Progenitor cell of endocrine pancreas (in vitro differentiated cells): Measurements from ENCODE around the gene CERS2. TPM values are rescaled to one million over a fixed set of nuclear protein-coding genes. Genes with fewer than 3 reads are reported as not detected.
A peak's percentile ranks its signal among the peaks of the same experiment; 100 is the strongest.

ENCODE experiments used
- DNase-seq: peaks from one replicate; pipeline ENCODE4 v3.0.0; 2021; ENCODE audit warnings: low spot score; ENCODE audit not compliant: unreplicated experiment
- H3K27ac Mint-ChIP-seq: 2 replicates; pipeline ENCODE4 v1.8.0; 2021; ENCODE audit warnings: mild to moderate bottlenecking, moderate library complexity, mixed read lengths
- H3K27me3 Mint-ChIP-seq: 2 replicates; pipeline ENCODE4 v1.8.0; 2021; ENCODE audit warnings: mixed read lengths
- H3K36me3 Mint-ChIP-seq: 2 replicates; pipeline ENCODE4 v1.8.0; 2022; ENCODE audit warnings: mixed read lengths; ENCODE audit not compliant: insufficient read depth
- H3K4me1 Mint-ChIP-seq: 2 replicates; pipeline ENCODE4 v1.8.0; 2021; ENCODE audit warnings: low read depth, mixed read lengths
- H3K4me3 Mint-ChIP-seq: 2 replicates; pipeline ENCODE4 v1.8.0; 2021; ENCODE audit warnings: low read depth, mild to moderate bottlenecking, moderate library complexity, mixed read lengths
- H3K9me3 Mint-ChIP-seq: 2 replicates; pipeline ENCODE4 v1.8.0; 2021; ENCODE audit warnings: low read depth, mixed read lengths
- CTCF ChIP-seq: fragments of 200-600 bp; sonication (generic); IDR thresholded peaks from one replicate; pipeline ENCODE4 v1.5.0; 2021; ENCODE audit warnings: antibody characterized with exemption, mild to moderate bottlenecking; ENCODE audit not compliant: unreplicated experiment
- total RNA-seq: library from RNA; stranded (reverse); gene quantifications from 2 replicates; pipeline ENCODE4 v1.2.1, GENCODE V29; 2021

Gene CERS2
- total RNA-seq, 1 donor from 2014 or later: 187 TPM

GRCh38 chr1:150926097-150926741, 48.4 kb downstream of the CERS2 start, which contains the start of gene SETDB1:
Gene SETDB1 (plus strand): TSS chr1:150926363. CDS start chr1:150927715, 1,352 bp downstream.
- peaks cover 4% of the 10 kb centered on the region for H3K4me1 Mint-ChIP-seq
- DNase-seq: peak; percentile 89
- H3K27me3 Mint-ChIP-seq: no peaks in the 10 kb centered on the region
- H3K4me3 Mint-ChIP-seq: peak within 1 kb of the TSS; percentile 99
- H3K27ac Mint-ChIP-seq: peak within 1 kb of the TSS; percentile 99
- H3K9me3 Mint-ChIP-seq: no peaks in the 10 kb centered on the region
- TF ChIP-seq CTCF: peak; percentile 18
- H3K36me3 Mint-ChIP-seq: peaks cover 33% of the 10 kb centered on the region

GRCh38 chr1:150925080-150925479, 49.6 kb downstream of the CERS2 start:
- no peaks in the 10 kb centered on the region for H3K27me3 Mint-ChIP-seq
- DNase-seq: no peak
- H3K36me3 Mint-ChIP-seq: peaks cover 24% of the 10 kb centered on the region
- peak overlapping the region; percentile 99 for H3K4me3 Mint-ChIP-seq
- no peaks in the 10 kb centered on the region for H3K9me3 Mint-ChIP-seq
- TF ChIP-seq CTCF: no peak
- peaks cover 4% of the 10 kb centered on the region for H3K4me1 Mint-ChIP-seq
- no peak overlapping the region for H3K27ac Mint-ChIP-seq

- peaks cover 4% of the 10 kb centered on the region for H3K36me3 Mint-ChIP-seq
- H3K27me3 Mint-ChIP-seq: no peaks in the 10 kb centered on the region
- peak overlapping the region; percentile 33 for H3K27ac Mint-ChIP-seq
- H3K4me3 Mint-ChIP-seq: no peak overlapping the region
- peak; percentile 25 for DNase-seq
- H3K4me1 Mint-ChIP-seq: peaks cover 3% of the 10 kb centered on the region
- peak; percentile 82 for TF ChIP-seq CTCF
- H3K9me3 Mint-ChIP-seq: no peaks in the 10 kb centered on the region
Observed at GRCh38 chr1:150922519-150922975, 52.1 kb downstream of the CERS2 start.

GRCh38 chr1:150917387-150917786, 57.2 kb downstream of the CERS2 start:
- TF ChIP-seq CTCF: no peak
- H3K9me3 Mint-ChIP-seq: no peaks in the 10 kb centered on the region
- H3K27me3 Mint-ChIP-seq: no peaks in the 10 kb centered on the region
- H3K4me1 Mint-ChIP-seq: no peaks in the 10 kb centered on the region
- no peak for DNase-seq
- no peaks in the 10 kb centered on the region for H3K36me3 Mint-ChIP-seq
- no peak overlapping the region for H3K4me3 Mint-ChIP-seq
- no peak overlapping the region for H3K27ac Mint-ChIP-seq

Other genes starting within 250 kb of the CERS2 start
- gene CTSS, start 209.1 kb downstream of the CERS2 start, total RNA-seq: 0.13 and 0.17 TPM in 2 replicates
- 6.6 and 7.4 TPM in 2 replicates for gene CTSK, start 166.6 kb downstream of the CERS2 start, total RNA-seq
- 39.0 and 40.9 TPM in 2 replicates for gene ARNT, start 98.2 kb downstream of the CERS2 start, total RNA-seq
- not detected in 2 replicates for gene CTXND2, start 87.7 kb downstream of the CERS2 start, total RNA-seq
- 110 TPM in 2 replicates for gene SETDB1, start 48.5 kb downstream of the CERS2 start, total RNA-seq
- gene ANXA9, start 7.5 kb upstream of the CERS2 start, total RNA-seq: 3.5 TPM in 2 replicates
- gene MINDY1, start 32.1 kb upstream of the CERS2 start, total RNA-seq: 28.3 and 32.5 TPM in 2 replicates
- gene PRUNE1, start 33.6 kb upstream of the CERS2 start, total RNA-seq: 23.8 and 24.4 TPM in 2 replicates
- gene BNIPL, start 61.8 kb upstream of the CERS2 start, total RNA-seq: 0.91 and 0.93 TPM in 2 replicates
- 4.5 and 7.0 TPM in 2 replicates for gene C1orf56, start 72.9 kb upstream of the CERS2 start, total RNA-seq
- gene CDC42SE1, start 84.8 kb upstream of the CERS2 start, total RNA-seq: 101 and 105 TPM in 2 replicates
- gene MLLT11, start 85.6 kb upstream of the CERS2 start, total RNA-seq: 29.5 and 30.0 TPM in 2 replicates
- gene GABPB2, start 95.9 kb upstream of the CERS2 start, total RNA-seq: 12.4 and 12.7 TPM in 2 replicates
- 31.5 and 34.0 TPM in 2 replicates for gene SEMA6C, start 171.8 kb upstream of the CERS2 start, total RNA-seq
- gene TNFAIP8L2, start 181.8 kb upstream of the CERS2 start, total RNA-seq: not detected in 2 replicates
- 12.8 and 14.0 TPM in 2 replicates for gene LYSMD1, start 191.1 kb upstream of the CERS2 start, total RNA-seq
- gene SCNM1, start 191.3 kb upstream of the CERS2 start, total RNA-seq: 47.1 and 52.0 TPM in 2 replicates
- gene TMOD4, start 201.1 kb upstream of the CERS2 start, total RNA-seq: 1.5 and 2.0 TPM in 2 replicates
- 110 and 119 TPM in 2 replicates for gene VPS72, start 215.4 kb upstream of the CERS2 start, total RNA-seq
- 84.0 and 95.5 TPM in 2 replicates for gene PIP5K1A, start 223.7 kb upstream of the CERS2 start, total RNA-seq